ENCODE results near the gene CNGB1.

The CNGB1 gene

DNA sequence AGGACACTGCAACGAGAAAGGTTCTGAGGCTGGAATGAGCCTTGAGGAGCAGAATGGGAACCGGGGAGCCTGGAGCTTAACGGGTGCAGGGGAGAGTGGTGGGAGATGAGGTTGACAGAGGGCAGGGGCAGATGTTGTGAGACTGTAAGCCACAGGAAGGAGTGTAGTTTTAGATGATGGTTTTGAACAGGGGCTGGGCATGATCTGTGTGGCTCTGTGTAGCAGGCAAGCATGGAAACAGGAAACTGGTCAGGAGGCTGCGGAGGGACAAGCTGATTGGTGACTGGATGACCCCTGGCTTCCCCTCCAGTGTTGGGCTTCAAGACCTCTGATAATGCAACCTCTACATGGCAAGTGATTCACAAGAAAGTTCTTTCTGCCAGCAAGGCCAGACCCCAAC is 1.4 kb upstream of the CNGB1 start:
- H2BK15ac ChIP-seq (ENCODE audit: low read length), result peak overlapping the region; percentile 32
- H3K36me3 ChIP-seq (replicated peaks in 1 of 2; ENCODE audit: control insufficient read depth in 2 of 2, insufficient read depth in 2 of 2, low read length in 2 of 2), result no peaks in the 10 kb centered on the region
- no peak overlapping the region for H2BK5ac ChIP-seq (ENCODE audit: low read length)
- no CpG with 5 or more reads among the region's 4 CpGs for WGBS, 2 donors (ENCODE audit: extremely low coverage in 2 of 2, insufficient read length in 2 of 2, insufficient replicate concordance in 1 of 2)
- H3K9me3 ChIP-seq (replicated peaks in 1 of 2; ENCODE audit: control insufficient read depth in 2 of 2, insufficient read depth in 1 of 2, low read depth in 1 of 2, low read length in 2 of 2), result no peaks in the 10 kb centered on the region
- no peak overlapping the region for H3K27ac ChIP-seq (replicated peaks; ENCODE audit: low read length)
- H2BK12ac ChIP-seq (ENCODE audit: low read length), result no peak overlapping the region
- H2BK120ac ChIP-seq (ENCODE audit: low read depth, low read length), result no peak overlapping the region
- H2AK5ac ChIP-seq (ENCODE audit: low read depth, low read length), result peak overlapping the region; percentile 27
- peaks cover 0 to 20% (median 0%) of the 10 kb centered on the region in 3 experiments for H3K27me3 ChIP-seq (ENCODE audit: control insufficient read depth in 3 of 3, insufficient read depth in 3 of 3, low read depth in 1 of 3, low read length in 3 of 3)
- no peak overlapping the region for H3K14ac ChIP-seq (ENCODE audit: low read length)
- no peak overlapping the region for H2AFZ ChIP-seq (ENCODE audit: low read length)
- no peak overlapping the region for H3K4me3 ChIP-seq (ENCODE audit: low read length in 2 of 2)
- H4K91ac ChIP-seq (ENCODE audit: low read depth, low read length, poor library complexity), result no peak overlapping the region
- no peak overlapping the region for H3K23ac ChIP-seq (ENCODE audit: low read depth, low read length, poor library complexity)
- H3K79me1 ChIP-seq (ENCODE audit: low read depth, low read length), result no peaks in the 10 kb centered on the region
- no peak for DNase-seq (ENCODE audit: low spot score)
- no peak overlapping the region for H3K4me2 ChIP-seq (ENCODE audit: insufficient read depth, low read length, poor library complexity, severe bottlenecking)
- H3K9ac ChIP-seq (ENCODE audit: low read depth, low read length, poor library complexity), result no peak overlapping the region
- H3K4ac ChIP-seq (ENCODE audit: low read length), result no peak overlapping the region
- H3K18ac ChIP-seq (ENCODE audit: low read length), result peak overlapping the region; percentile 15
- H4K8ac ChIP-seq (ENCODE audit: low read depth, low read length), result no peak overlapping the region
- H3K4me1 ChIP-seq (ENCODE audit: control insufficient read depth in 2 of 2, insufficient read depth in 1 of 2, low read depth in 1 of 2, low read length in 2 of 2), result peaks cover 6 to 19% of the 10 kb centered on the region in 2 donors

DNA sequence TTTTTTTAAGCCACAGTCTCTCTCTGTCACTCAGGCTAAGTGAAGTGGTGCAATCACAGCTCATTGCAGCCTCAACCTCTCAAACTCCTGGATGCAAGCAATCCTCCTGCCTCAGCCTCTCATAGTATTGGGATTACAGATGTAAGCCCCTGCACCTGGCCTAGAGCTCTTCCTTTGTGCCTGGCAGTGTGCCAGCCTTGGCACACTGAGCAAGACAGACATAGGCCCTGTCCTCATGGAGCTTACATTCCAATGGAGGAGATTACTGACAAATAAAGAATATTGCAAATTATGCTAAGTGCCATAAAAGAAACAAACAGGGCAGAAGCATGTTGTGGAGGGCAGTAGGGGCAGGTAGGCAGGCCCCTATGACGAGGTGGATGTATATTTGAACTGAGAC is 920 bp upstream of the CNGB1 start:
- Histone ChIP-seq H3K23ac (ENCODE audit: low read depth, low read length, poor library complexity) (no peak overlapping the region), H3K4ac (ENCODE audit: low read length) (no peak overlapping the region), H3K18ac (ENCODE audit: low read length) (no peak overlapping the region), H3K4me3 (ENCODE audit: low read length in 2 of 2) (no peak overlapping the region), H4K8ac (ENCODE audit: low read depth, low read length) (no peak overlapping the region), H3K36me3 (replicated peaks in 1 of 2; ENCODE audit: control insufficient read depth in 2 of 2, insufficient read depth in 2 of 2, low read length in 2 of 2) (no peaks in the 10 kb centered on the region), H3K4me2 (ENCODE audit: insufficient read depth, low read length, poor library complexity, severe bottlenecking) (no peak overlapping the region), H4K91ac (ENCODE audit: low read depth, low read length, poor library complexity) (no peak overlapping the region), H2BK15ac (ENCODE audit: low read length) (peak overlapping the region; percentile 19), H3K27me3 (ENCODE audit: control insufficient read depth in 3 of 3, insufficient read depth in 3 of 3, low read depth in 1 of 3, low read length in 3 of 3) (peaks cover 0 to 20% (median 0%) of the 10 kb centered on the region in 3 experiments), H3K9ac (ENCODE audit: low read depth, low read length, poor library complexity) (no peak overlapping the region), H2BK12ac (ENCODE audit: low read length) (no peak overlapping the region), H3K79me1 (ENCODE audit: low read depth, low read length) (no peaks in the 10 kb centered on the region), H2AK5ac (ENCODE audit: low read depth, low read length) (peak overlapping the region; percentile 27), H3K14ac (ENCODE audit: low read length) (no peak overlapping the region), H2BK5ac (ENCODE audit: low read length) (no peak overlapping the region), H2BK120ac (ENCODE audit: low read depth, low read length) (no peak overlapping the region), H3K4me1 (ENCODE audit: control insufficient read depth in 2 of 2, insufficient read depth in 1 of 2, low read depth in 1 of 2, low read length in 2 of 2) (peaks cover 6 to 19% of the 10 kb centered on the region in 2 donors), H3K9me3 (replicated peaks in 1 of 2; ENCODE audit: control insufficient read depth in 2 of 2, insufficient read depth in 1 of 2, low read depth in 1 of 2, low read length in 2 of 2) (no peaks in the 10 kb centered on the region), H2AFZ (ENCODE audit: low read length) (no peak overlapping the region), H3K27ac (replicated peaks; ENCODE audit: low read length) (no peak overlapping the region)
- DNase-seq (ENCODE audit: low spot score), result no peak
- WGBS, 2 donors (ENCODE audit: extremely low coverage in 2 of 2, insufficient read length in 2 of 2, insufficient replicate concordance in 1 of 2), result no CpG with 5 or more reads among the region's 1 CpG

DNA sequence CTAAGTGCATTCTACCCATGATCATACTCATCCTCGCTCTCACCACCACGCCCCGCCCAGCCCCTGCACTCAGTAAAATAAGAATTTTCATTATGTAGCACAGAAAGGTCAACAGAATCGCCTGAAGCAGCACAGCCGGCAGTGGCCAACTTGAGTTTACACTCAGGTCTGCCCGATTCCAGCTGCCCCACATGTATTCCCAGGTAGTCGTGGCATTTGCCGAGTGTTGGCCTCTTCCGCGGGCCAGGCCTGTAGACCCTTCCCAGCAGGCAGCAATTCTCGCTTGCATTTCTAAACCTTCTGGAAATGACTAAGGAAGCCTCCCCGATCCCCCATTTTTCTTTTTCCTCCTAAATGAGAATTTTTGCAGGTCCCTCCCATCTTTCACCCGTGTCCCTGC is 609 bp downstream of the CNGB1 start:
- Histone ChIP-seq H3K4me3 (ENCODE audit: low read length in 2 of 2) (no peak overlapping the region), H2BK12ac (ENCODE audit: low read length) (peak overlapping the region; percentile 70), H2BK120ac (ENCODE audit: low read depth, low read length) (no peak overlapping the region), H2BK15ac (ENCODE audit: low read length) (peak overlapping the region; percentile 65), H3K23ac (ENCODE audit: low read depth, low read length, poor library complexity) (no peak overlapping the region), H3K4me2 (ENCODE audit: insufficient read depth, low read length, poor library complexity, severe bottlenecking) (no peak overlapping the region), H3K79me1 (ENCODE audit: low read depth, low read length) (no peaks in the 10 kb centered on the region), H3K9me3 (replicated peaks in 1 of 2; ENCODE audit: control insufficient read depth in 2 of 2, insufficient read depth in 1 of 2, low read depth in 1 of 2, low read length in 2 of 2) (no peaks in the 10 kb centered on the region), H2AFZ (ENCODE audit: low read length) (no peak overlapping the region), H3K27me3 (ENCODE audit: control insufficient read depth in 3 of 3, insufficient read depth in 3 of 3, low read depth in 1 of 3, low read length in 3 of 3) (peaks cover 0 to 20% (median 0%) of the 10 kb centered on the region in 3 experiments), H2BK5ac (ENCODE audit: low read length) (no peak overlapping the region), H3K36me3 (replicated peaks in 1 of 2; ENCODE audit: control insufficient read depth in 2 of 2, insufficient read depth in 2 of 2, low read length in 2 of 2) (no peaks in the 10 kb centered on the region), H3K18ac (ENCODE audit: low read length) (peak overlapping the region; percentile 64), H2AK5ac (ENCODE audit: low read depth, low read length) (peak overlapping the region; percentile 61), H4K8ac (ENCODE audit: low read depth, low read length) (no peak overlapping the region), H3K4me1 (ENCODE audit: control insufficient read depth in 2 of 2, insufficient read depth in 1 of 2, low read depth in 1 of 2, low read length in 2 of 2) (peaks cover 0 to 10% of the 10 kb centered on the region in 2 donors), H3K27ac (replicated peaks; ENCODE audit: low read length) (no peak overlapping the region), H3K9ac (ENCODE audit: low read depth, low read length, poor library complexity) (no peak overlapping the region), H3K14ac (ENCODE audit: low read length) (no peak overlapping the region), H3K4ac (ENCODE audit: low read length) (no peak overlapping the region), H4K91ac (ENCODE audit: low read depth, low read length, poor library complexity) (no peak overlapping the region)
- no CpG with 5 or more reads among the region's 13 CpGs for WGBS, 2 donors (ENCODE audit: extremely low coverage in 2 of 2, insufficient read length in 2 of 2, insufficient replicate concordance in 1 of 2)
- no peak for DNase-seq (ENCODE audit: low spot score)

DNA sequence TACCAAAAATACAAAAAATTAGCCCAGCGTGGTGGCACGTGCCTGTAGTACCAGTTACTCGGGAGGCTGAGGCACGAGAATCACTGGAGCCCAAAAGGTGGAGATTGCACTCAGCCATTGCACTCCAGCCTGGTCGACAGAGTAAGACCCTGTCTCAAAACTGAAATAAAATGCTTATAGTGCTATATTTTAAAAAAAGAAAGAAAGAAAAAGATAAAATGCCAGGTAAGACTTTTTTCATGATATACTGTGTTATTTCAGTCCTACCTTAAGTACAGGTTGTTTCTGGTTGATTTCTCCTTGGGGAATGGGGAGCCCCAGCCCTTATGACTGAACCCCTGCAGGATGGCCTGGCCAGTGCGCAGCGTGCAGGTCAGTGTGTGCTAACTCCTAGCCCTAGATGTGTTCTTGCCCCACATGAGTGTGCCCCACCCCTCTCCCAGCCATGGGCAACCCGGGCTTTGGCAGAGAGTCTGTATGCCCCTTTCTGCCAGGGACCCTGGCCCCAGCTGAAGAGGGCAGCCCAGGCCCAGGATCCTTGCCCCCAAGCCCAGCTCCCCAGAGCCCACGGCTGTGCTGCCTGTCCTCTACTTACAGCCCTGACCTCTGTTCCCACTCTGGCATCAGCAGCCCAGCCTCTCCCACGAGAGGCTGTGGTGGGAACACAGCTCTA is 1.3 kb downstream of the CNGB1 start:
- Histone ChIP-seq H2BK5ac (ENCODE audit: low read length) (no peak overlapping the region), H4K91ac (ENCODE audit: low read depth, low read length, poor library complexity) (peak overlapping the region; percentile 96), H2AFZ (ENCODE audit: low read length) (no peak overlapping the region), H3K4ac (ENCODE audit: low read length) (no peak overlapping the region), H3K4me1 (ENCODE audit: control insufficient read depth in 2 of 2, insufficient read depth in 1 of 2, low read depth in 1 of 2, low read length in 2 of 2) (peaks cover 0 to 10% of the 10 kb centered on the region in 2 donors), H3K36me3 (replicated peaks in 1 of 2; ENCODE audit: control insufficient read depth in 2 of 2, insufficient read depth in 2 of 2, low read length in 2 of 2) (no peaks in the 10 kb centered on the region), H3K9me3 (replicated peaks in 1 of 2; ENCODE audit: control insufficient read depth in 2 of 2, insufficient read depth in 1 of 2, low read depth in 1 of 2, low read length in 2 of 2) (no peaks in the 10 kb centered on the region), H2BK15ac (ENCODE audit: low read length) (peak overlapping the region; percentile 14), H3K23ac (ENCODE audit: low read depth, low read length, poor library complexity) (no peak overlapping the region), H3K9ac (ENCODE audit: low read depth, low read length, poor library complexity) (no peak overlapping the region), H3K14ac (ENCODE audit: low read length) (no peak overlapping the region), H2AK5ac (ENCODE audit: low read depth, low read length) (peak overlapping the region; percentile 41), H3K79me1 (ENCODE audit: low read depth, low read length) (no peaks in the 10 kb centered on the region), H2BK120ac (ENCODE audit: low read depth, low read length) (no peak overlapping the region), H4K8ac (ENCODE audit: low read depth, low read length) (no peak overlapping the region), H3K27ac (replicated peaks; ENCODE audit: low read length) (no peak overlapping the region), H3K18ac (ENCODE audit: low read length) (peak overlapping the region; percentile 87), H3K4me3 (ENCODE audit: low read length in 2 of 2) (no peak overlapping the region), H3K27me3 (ENCODE audit: control insufficient read depth in 3 of 3, insufficient read depth in 3 of 3, low read depth in 1 of 3, low read length in 3 of 3) (peaks cover 0 to 20% (median 0%) of the 10 kb centered on the region in 3 experiments), H2BK12ac (ENCODE audit: low read length) (no peak overlapping the region), H3K4me2 (ENCODE audit: insufficient read depth, low read length, poor library complexity, severe bottlenecking) (no peak overlapping the region)
- no CpG with 5 or more reads among the region's 10 CpGs for WGBS, 2 donors (ENCODE audit: extremely low coverage in 2 of 2, insufficient read length in 2 of 2, insufficient replicate concordance in 1 of 2)
- no peak for DNase-seq (ENCODE audit: low spot score)
